Measurements from ENCODE around the gene CEP89.
"Not testable (repeated sequence)": the region's sequence is repeated elsewhere in the genome, so short reads cannot be mapped to it uniquely, and the experiment has no call there.

Gene CEP89

DNA sequence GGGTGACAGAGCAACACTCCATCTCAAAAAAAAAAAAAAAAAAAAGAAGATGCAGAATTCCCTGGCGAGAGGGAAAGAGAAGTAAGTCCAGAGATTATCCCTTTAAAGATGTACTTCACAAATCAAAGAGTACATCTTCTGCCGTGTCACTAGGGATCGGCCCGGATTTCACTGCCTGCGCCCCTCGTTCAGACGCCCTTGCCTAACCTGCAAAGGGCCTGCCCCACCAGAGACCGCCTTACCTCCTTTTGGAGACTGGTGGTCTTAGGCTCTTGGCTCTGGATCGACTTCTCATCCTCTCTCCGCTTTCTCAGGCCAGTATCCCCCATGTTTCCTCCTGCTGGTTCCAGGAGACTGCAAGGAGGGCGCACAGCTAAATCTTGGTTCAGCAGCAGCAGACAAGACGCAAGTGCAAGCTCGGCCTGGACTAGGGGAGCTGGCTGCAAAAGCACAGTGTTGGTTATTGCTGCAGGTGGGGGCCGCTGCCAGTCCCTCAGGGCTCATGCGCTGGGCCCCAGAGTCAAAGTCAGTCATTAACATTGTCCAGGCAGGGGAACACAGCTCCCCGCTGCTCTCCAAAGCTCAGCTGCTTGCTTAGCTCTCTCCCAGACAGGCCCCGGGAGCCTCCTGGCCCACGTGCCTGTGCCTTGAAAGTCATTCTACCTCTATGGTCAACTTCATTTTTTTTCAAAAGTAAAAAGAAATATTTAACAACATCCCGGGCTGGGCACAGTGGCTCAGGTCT is 103.4 kb downstream of the CEP89 start:
- no peak for DNase-seq

DNA sequence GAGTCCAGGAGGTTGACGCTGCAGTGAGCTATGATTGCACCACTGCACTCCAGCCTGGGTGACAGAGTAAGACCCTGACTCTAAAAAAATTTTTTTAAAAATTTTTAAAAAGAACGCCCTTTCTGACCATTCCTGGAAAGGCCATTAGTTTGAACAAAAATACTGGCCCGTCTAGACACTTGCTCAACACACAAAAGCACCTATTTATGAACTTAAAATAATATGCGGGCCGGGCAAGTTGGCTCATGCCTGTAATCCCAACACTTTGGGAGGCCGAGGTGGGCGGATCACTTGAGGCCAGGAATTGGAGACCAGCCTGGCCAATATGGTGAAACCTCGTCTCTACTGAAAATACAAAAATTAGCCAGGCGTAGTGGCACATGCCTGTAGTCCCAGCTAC is 104.3 kb downstream of the CEP89 start:
- not testable (repeated sequence) for DNase-seq

DNA sequence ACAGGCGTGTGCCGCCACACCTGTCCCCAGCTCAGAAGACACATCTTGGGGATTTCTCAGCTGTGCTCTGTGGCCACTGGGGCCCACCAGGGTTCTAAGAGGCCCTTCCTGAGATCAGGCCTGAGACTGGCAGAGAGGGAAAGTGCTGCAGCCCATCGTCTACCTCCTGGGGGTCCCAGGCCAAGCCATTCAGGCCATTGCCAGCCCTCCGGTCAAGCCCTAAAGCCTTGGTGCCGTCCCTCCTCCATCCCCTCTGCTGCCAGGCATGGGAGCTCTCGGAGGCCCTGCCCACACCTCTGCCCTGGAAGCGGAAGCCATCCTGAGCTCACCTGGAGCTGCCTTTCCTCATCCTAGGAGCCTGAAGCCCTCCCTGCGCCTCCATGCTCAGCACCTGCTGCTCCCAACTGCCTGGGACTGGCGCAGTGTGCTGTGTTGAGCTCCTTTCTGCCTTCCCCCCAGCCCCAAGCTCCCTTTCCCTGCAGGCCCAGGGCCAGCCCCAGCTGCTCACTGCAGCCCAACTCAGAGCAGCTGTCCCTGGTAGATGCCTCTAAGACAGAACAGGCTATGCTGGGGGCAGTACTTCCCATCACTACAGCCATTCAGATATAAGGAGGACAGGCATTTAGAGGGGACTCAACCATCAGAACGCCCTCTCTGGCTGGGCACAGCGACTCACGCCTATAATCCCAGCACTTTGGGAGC is 105.0 kb downstream of the CEP89 start:
- DNase-seq = no peak

DNA sequence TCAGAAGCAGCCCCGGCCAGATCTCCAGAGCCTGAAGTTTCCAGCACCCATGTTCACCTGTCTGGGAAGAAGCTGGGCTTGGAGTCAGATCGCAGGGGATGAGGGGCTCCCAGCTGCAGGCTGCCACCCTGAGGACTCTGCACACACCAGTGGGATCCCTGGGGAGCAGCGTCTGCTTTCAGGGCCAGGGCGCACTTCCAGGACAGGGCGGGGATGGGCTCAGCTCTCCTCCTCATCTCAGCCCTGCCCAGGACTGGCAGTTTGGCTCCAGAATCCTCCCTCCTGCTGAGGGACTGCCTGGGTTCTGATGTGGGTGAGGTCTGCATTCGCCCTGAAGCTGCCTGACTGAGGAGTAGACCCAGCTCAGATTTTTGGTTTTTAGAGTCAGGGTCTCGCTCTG is 105.7 kb downstream of the CEP89 start:
- DNase-seq = no peak

DNA sequence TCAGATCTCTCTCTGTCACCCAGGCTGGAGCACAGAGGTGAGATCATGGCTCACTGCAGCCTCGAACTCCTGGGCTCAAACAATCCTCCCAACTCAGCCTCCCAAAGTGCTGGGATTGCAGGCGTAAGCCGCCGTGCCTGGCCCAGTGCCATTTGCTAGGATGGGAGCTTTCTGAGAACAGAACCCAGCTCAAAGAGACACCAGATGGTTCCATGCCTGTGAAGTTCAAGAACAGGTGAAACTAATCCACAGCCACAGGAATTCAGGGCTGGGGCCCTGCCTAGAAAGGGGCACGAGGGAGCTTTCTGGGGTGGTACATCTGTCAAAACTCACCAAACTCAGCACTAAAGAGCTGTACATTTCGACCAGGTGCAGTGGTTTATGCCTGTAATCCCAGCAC is 106.4 kb downstream of the CEP89 start:
- no peak for DNase-seq

DNA sequence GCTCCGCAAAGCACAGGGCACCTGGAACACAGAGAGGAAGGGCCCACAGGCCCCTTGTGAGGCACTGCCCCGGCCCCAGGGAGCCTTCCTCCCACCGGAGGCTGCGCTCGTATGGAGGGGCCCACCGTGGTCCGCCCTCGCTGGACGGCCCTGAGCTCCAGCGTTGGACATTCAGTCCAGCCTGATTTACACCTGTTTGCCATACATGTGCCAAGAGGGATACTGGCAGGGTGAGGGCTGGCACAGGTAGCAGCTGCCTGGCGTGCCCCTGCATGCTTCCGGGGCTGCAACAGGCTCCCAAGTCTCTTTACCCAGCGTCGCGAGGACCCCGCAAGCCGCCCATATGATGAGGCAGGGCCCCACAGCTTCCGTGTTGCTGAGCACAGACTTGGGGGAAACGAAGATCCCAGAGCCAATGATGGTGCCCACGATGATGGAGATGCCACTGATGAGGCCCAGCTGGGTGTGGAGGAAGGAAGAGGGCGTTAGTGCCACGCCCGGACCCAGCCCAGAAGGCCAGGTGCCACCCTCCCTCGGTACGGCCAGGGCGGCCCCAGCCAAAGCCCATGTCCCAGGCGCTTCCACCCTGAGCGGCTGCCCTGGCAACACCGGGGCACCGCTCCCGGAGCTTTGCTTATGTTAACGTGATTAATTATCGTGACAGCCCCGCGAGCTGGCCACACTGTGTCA is 107.3 kb downstream of the CEP89 start:
- no peak for DNase-seq

DNA sequence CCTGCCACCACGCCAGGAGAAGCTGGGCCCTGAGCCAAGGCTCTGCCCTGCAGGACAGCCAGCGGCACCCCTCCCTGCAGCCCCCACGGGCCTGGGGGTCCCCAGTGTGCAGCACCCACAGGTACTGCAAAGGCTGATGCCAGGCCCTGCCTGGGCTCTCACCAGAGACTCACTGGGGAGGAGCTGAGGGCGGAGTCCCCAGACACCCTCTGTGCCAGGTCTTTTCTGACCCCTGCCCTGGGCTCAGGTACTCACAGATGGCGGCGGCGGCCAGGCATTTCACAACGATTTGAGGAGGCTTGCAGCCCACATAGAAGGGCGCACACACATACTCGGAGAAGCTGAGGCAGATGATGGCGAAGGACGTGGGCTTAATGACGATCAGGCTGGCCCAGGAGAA is 107.9 kb downstream of the CEP89 start:
- DNase-seq = no peak

DNA sequence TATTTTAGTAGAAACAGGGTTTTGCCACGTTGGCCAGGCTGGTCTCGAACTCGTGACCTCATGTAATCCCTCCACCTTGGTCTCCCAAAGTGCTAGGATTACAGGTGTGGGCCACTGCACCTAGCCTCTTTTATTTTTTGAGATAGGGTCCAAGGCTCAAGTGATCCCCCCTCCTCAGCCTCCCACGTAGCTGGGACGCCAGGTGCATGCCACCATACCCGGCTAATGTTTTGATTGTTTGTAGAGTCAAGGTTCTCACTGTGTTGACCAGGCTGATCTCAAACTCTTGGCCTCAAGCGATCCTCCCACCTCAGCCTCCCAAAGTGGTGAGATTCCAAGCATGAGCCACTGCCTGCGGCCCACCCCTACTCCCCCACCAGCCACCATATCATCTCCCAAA is 108.5 kb downstream of the CEP89 start:
- DNase-seq = no peak

DNA sequence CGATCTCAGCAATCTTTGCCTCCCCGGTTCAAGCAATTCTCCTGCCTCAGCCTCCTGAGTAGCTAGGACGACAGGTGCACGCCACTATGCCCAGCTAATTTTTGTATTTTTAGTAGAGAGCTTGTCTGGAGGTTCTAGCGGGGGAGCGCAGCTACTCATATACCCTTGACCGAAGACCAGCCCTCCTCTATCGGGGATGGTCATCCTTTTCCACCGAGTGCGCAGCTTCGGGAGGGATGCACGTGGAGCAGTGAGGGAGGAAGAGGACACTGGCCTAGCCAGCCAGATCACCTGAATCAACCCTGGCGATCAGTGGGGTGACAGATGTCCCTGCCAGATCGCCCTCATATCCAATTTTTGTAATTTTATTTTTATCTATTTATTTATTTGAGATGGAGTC is 109.0 kb downstream of the CEP89 start:
- DNase-seq = no peak

DNA sequence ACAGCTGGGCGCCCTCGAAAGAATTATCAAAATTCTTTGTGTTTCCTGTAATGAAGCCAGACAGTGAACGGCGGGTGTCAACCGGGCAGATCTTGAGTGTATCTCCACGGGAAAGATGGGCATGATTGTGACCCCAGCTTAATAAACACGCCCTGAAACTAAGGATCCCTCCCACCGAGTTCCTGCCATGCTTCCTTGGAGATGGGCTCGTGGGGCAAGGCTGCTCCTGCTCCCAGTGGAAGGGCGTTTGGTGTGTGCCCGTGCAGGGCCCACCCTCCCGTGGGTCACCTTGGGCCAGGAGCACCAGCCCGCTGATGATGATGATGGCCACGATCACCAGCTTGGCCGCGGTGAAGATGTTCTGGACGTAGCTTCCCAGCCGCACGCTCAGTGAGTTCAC is 109.6 kb downstream of the CEP89 start:
- DNase-seq = no peak

DNA sequence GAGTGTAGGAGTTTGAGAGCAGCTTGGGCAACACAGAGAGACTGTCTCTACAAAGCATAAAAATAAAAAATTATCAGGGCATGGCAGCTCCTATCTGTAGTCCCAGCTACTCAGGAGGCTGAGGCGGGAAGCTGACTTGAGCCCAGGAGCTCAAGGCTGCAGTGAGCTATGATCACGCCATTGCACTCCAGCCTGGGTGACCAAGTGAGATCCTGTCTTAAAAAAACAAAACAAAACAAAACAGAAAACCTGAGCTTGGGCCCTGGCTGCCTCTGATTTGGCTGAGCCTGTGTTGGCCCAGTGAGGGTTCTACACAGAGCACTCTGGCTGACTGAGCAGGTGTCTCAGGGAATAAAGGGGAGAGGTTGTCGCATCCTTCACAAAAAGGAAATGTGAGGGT is 110.2 kb downstream of the CEP89 start:
- DNase-seq = no peak

DNA sequence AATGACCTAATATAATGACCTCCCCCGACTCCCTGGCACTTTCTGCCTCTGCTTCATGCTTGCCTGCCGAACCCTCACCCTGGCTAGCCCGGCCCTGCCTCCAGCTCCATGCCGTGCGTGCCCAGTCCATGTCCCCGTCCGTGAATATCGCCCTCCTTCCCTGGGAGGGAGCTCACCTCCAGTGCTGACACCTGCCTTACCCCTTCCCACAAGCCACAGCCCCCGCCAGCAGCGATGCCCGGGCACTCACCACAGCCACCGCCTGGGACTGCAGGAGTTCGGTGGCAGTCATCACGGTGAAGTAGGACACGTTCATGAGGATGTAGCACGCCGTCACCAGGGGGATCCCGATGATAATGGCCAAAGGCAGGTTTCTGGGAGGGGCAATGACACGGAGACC is 112.2 kb downstream of the CEP89 start:
- no peak for DNase-seq

DNA sequence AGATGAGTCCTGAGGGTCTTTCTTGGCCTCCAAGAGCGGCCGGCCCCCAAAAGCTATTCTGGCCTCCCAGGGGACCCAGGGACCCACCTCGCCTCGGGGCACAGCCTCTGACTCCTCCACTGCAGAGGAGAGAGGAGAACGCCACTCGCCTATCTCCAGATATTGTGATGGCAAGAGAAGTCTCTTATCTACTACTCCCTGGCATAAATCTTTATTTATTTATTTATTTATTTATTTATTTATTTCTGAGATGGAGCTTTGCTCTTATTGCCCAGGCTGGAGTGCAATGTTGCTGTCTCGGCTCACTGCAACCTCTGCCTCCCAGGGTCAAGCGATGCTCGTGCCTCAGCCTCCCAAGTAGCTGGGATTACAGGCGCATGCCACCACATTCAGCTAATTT is 113.2 kb downstream of the CEP89 start:
- DNase-seq = no peak

DNA sequence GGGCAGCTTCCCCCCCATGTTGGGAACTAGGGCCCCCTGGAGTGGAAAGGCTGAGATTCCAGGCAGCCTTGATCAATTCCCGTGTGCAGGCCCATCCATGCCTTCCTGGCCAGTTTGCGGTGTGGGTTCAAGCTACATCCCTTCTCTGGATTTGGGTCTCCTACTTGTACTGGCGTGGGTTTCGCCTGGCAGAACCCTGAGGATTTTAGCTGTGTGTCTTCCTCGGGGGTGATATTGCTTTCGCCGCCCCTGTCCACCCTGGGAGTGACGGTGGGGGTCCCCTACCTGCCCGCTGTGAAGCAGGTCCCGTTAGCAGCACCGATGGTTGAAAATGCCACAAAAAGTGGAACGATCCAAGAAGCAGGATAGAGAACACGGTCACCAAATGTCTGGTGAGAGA is 113.6 kb downstream of the CEP89 start:
- DNase-seq = no peak

DNA sequence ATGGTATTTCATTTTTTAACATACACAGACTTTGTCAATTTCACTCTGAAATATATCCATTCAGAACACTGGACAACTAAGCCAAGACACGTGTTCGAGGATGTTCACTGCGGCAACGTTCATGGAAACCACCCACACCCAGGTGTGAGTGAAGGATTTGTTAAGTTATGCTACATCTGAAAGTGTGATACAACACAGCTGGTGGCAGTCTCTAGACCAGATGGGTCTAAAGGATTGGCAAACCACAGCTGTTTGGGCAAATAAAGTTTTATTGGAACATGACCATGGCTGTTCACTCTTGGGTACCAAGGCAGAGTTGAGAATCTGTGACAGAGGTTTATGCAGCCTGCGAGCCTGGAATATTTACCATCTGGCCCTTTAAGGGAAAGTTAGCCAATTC is 114.2 kb downstream of the CEP89 start:
- no peak for DNase-seq

DNA sequence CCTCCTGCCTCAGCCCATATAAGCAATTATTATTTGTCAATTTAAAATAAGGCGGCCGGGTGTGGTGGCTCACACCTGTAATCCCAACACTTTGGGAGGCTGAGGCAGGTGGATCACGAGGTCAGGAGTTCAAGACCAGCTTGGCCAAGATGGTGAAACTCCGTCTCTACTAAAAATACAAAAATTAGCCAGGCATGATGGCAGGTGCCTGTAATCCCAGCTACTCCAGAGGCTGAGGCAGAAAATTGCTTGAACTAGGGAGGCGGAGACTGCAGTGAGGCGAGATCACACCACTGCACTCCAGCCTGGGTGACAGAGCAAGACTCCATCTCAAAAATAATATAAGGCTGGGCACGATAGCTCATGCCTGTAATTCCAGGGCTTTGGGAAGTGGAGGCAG is 114.9 kb downstream of the CEP89 start:
- not testable (repeated sequence) for DNase-seq

DNA sequence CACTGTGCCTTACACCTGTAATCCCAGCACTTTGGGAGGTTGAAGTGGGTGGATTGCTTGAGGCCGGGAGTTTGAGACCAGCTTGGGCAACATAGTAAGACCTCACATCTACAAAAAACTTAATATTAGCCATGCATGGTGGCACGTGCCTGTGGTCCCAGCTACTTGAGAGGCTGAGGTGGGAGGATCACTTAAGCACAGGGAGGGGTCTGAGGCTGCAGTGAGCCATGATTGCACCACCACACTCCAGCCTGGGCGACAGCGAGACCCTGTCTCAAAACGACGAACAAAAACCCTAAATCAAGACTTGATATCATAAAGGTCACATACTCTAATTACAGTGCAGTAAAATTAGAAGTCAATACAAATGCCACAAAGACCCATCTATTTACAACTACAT is 119.5 kb downstream of the CEP89 start:
- no peak for DNase-seq

DNA sequence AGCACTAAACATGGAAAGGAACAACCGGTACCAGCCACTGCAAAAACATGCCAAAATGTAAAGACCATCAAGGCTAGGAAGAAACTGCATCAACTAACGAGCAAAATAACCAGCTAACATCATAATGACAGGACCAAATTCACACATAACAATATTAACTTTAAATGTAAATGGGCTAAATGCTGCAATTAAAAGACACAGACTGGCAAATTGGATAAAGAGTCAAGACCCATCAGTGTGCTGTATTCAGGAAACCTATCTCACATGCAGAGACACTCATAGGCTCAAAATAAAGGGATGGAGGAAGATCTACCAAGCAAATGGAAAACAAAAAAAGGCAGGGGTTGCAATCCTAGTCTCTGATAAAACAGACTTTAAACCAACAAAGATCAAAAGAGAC is 123.7 kb downstream of the CEP89 start:
- DNase-seq = not testable (repeated sequence)

DNA sequence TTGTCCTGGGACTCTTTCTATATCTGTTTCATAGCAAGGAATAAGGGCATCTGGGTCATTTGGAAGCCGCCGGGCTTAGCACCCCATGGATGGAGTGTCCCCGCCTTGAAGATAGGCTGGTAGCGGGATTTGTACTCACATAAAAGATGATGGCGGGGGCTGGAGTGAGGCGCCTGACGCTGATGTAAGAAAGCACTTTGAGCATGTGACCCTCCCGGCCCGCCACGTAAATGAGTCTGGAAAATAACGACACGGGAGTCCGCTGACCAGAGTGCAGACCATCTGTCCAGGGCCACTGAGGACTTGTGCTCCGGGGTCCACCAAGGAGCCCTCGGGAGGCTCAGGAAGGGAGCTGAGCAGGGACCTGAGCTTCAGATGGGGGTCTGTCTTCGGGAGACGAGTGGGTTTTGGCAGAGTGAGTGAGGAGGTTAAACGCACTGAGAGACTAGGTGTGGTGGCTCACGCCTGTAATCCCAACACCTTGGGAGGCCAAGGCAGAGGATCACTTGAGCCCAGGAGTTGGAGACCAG is 128.0 kb downstream of the CEP89 start:
- DNase-seq = no peak

DNA sequence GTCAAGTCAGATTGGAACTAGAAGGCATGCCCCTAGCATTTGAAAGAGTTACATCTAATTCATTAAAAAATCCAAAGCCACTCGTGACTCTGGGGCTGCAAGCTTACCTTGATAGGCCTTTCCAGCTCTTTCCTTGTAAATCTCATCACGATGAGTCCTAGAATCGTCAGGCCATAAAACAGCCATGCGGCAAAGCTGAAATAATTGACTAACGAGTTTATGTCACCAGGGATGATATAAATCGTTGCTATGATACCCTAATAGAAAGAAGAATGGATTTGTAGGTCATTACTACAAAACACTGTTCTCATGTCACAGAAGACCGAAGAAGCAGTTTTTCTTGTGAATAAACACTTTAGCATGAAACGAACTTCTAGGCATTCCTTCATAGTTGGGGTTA is 129.7 kb downstream of the CEP89 start:
- no peak for DNase-seq

DNA sequence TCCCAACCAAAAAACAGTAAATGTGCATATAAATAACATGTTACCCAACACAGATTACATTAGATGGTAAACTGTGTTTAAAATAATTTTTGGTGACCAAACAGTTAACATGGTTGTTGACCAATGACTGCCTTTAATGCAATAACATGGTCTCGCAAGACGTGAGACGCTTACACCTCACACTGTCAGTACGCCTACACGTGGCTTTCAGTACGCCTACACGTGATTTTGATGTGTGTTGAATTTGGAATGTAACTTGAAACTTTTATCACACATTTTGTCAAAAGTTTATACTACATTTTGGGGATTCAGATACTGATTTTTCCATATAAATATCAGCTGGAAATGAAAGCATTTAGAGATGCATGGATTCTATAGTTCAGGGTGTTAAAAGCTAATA is 134.2 kb downstream of the CEP89 start:
- no peak for DNase-seq

DNA sequence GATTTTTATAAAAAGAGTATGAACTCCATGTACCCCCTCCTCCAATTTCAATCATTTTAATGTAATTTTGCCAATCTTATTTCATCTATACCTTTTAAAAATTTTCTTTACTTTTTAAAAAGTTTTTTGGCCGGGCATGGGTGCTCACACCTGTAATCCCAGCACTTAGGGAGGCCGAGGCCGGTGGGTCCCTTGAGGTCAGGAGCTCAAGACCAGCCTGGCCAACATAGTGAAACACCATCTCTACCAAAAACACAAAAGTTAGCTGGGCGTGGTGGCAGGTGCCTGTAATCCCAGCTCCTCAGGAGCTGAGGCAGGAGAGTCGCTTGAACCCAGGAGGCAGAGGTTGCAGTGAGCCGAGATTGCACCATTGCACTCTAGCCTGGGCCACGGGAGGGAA is 138.4 kb downstream of the CEP89 start:
- not testable (repeated sequence) for DNase-seq

DNA sequence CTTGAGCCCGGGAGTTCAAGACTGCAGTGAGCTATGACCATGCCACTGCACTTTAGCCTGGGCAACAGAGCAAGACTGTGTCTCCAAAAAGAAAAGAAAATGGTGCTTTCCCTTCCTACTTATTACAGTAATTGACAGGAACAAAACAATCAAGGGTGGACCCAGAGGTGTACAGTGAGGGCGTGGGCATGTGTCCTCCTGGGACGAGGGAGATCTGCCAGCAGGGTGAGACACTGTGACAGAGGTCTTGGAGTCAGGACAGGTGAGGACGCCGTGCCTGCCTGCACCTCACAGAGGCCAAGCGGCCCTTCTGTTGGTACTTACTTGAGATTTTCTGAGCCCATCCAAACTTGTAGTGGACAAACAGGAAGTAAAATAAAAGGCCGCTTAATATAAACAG is 138.9 kb downstream of the CEP89 start:
- DNase-seq = not testable (repeated sequence)

DNA sequence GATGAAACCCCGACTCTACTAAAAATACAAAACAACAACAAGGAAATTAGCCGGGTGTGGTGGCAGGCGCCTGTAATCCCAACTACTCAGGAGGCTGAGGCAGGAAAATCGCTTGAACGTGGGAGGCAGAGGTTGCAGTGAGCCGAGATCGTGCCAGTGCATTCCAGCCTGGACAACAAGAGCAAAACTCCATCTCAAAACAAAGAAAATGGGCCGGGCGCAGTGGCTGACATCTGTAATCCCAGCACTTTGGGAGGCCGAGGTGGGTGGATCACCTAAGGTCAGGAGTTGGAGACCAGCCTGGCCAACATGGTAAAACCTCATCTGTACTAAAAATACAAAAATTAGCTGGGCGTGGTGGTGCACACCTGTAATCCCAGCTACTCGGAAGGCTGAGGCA is 139.7 kb downstream of the CEP89 start:
- not testable (repeated sequence) for DNase-seq
